K562 (cell line): ENCODE measurements around the gene MAD1L1. TPM values are rescaled to one million over a fixed set of nuclear protein-coding genes. Genes with fewer than 3 reads are reported as not detected.

Experiments used
- ARID2 ChIP-seq: fragments of 450-650 bp; IDR thresholded peaks from 2 replicates; pipeline ENCODE4 v1.6.1; 2017; ENCODE audit warnings: antibody characterized with exemption, mild to moderate bottlenecking
- ATF1 ChIP-seq, 2 experiments: fragments of 450-650 bp in 1 of 2; IDR thresholded peaks; 2 replicates each; pipeline ENCODE4 v1.6.1; 2016; ENCODE audit warnings: missing compliant biosample characterization in 1 of 2, missing genetic modification characterization in 1 of 2
- EGR1 ChIP-seq: fragments of 450-650 bp; conservative IDR thresholded peaks from 2 replicates; pipeline ENCODE4 v1.6.1; 2017; ENCODE audit warnings: mild to moderate bottlenecking
- ETV5 ChIP-seq: sonication (generic); formaldehyde crosslinking; IDR thresholded peaks from 2 replicates; pipeline ENCODE4 v1.4.0; 2020; ENCODE audit warnings: low read depth, mild to moderate bottlenecking, missing genetic modification reagents
- MAZ ChIP-seq, 2 experiments: fragments of 450-650 bp in 1 of 2; sonication (generic) in 1 of 2; formaldehyde crosslinking; IDR thresholded peaks in 1 of 2; conservative IDR thresholded peaks in 1 of 2; 2 replicates each; pipeline versions ENCODE4 v1.4.0 to v1.5.0; 2020; ENCODE audit warnings: mild to moderate bottlenecking in 1 of 2, missing genetic modification reagents in 1 of 2
- NR1H2 ChIP-seq: sonication (generic); formaldehyde crosslinking; IDR thresholded peaks from 2 replicates; pipeline ENCODE4 v1.4.0; 2020; ENCODE audit warnings: mild to moderate bottlenecking, missing genetic modification reagents
- OTX1 ChIP-seq: fragments of 450-650 bp; formaldehyde crosslinking; IDR thresholded peaks from 2 replicates; pipeline ENCODE4 v1.4.0; 2022; ENCODE audit warnings: mild to moderate bottlenecking
- POLR2B ChIP-seq: fragments of 450-650 bp; IDR thresholded peaks from 2 replicates; pipeline ENCODE4 v1.6.1; 2018; ENCODE audit warnings: low read depth; ENCODE audit not compliant: partially characterized antibody
- SMARCE1 ChIP-seq: fragments of 450-650 bp; IDR thresholded peaks from 2 replicates; pipeline ENCODE4 v1.7.1; 2016; ENCODE audit warnings: mild to moderate bottlenecking
- STAT5A ChIP-seq: IDR thresholded peaks from 2 replicates; pipeline ENCODE4 v1.6.1; 2012; ENCODE audit warnings: low read length, inconsistent platforms, borderline replicate concordance
- ZBTB1 ChIP-seq: sonication (generic); formaldehyde crosslinking; IDR thresholded peaks from 2 replicates; pipeline ENCODE4 v1.8.1; 2023; ENCODE audit warnings: missing genetic modification reagents, low read depth, mild to moderate bottlenecking, borderline replicate concordance
- ZNF184 ChIP-seq: sonication (generic); formaldehyde crosslinking; IDR thresholded peaks from 2 replicates; pipeline ENCODE4 v1.5.0; 2020; ENCODE audit warnings: missing genetic modification reagents
- ZNF24 ChIP-seq: fragments of 450-650 bp; IDR thresholded peaks from 2 replicates; pipeline ENCODE4 v1.6.1; 2016
- ZNF785 ChIP-seq: fragments of 250-450 bp; sonication (Bioruptor Pico); IDR thresholded peaks from 2 replicates; pipeline ENCODE4 v1.4.0; 2020; ENCODE audit warnings: mild to moderate bottlenecking
- polyA plus RNA-seq, 8 experiments: library from polyadenylated mRNA; depleted of rRNA in 4 of 8; stranded (reverse) in 5 of 8; unstranded in 3 of 8; fragments of >200 nt; fragmentation: Nextera tagmentation in 2 of 8; fragmentation: Illumina TruSeq in 1 of 8; extraction: Ambion mirVana in 2 of 8; extraction: Trizol in 1 of 8; gene quantifications; 2 replicates each; pipeline versions ENCODE4 v1.2.1 to v1.2.3, GENCODE V29; 2011 to 2014; ENCODE audit warnings: inconsistent platforms in 1 of 8, missing spikeins in 1 of 8
- total RNA-seq, 7 experiments: library from RNA; depleted of rRNA in 6 of 7; stranded (reverse); fragments of >200 nt in 6 of 7; fragmentation: Illumina TruSeq in 2 of 7; extraction: Trizol in 2 of 7; gene quantifications; 2 replicates each; pipeline versions ENCODE4 v1.2.1 to v1.2.3, GENCODE V29; 2011 to 2021; ENCODE audit warnings: low replicate concordance in 1 of 7
- TF ChIP-seq, protein P1 (sequence below), 3 experiments: fragments of 200-800 bp in 1 of 3; sonication (Bioruptor generic) in 1 of 3; sonication (generic) in 1 of 3; formaldehyde crosslinking in 1 of 3; IDR thresholded peaks; 2 replicates each; pipeline versions ENCODE4 v1.6.1 to v1.8.0; 2016 to 2022; ENCODE audit warnings: mild to moderate bottlenecking in 2 of 3, missing compliant biosample characterization in 2 of 3, missing genetic modification characterization in 2 of 3, missing genetic modification reagents in 1 of 3
- TF ChIP-seq, protein P2 (sequence below): sonication (generic); formaldehyde crosslinking; IDR thresholded peaks from 2 replicates; pipeline ENCODE4 v1.8.0; 2022; ENCODE audit warnings: mild to moderate bottlenecking, missing genetic modification reagents
- TF ChIP-seq, protein P3 (sequence below): fragments of 450-650 bp; IDR thresholded peaks from 2 replicates; pipeline ENCODE4 v1.6.1; 2017; ENCODE audit warnings: antibody characterized with exemption, mild to moderate bottlenecking
- TF ChIP-seq, protein P4 (sequence below), 2 experiments: IDR thresholded peaks; 2 replicates each; pipeline ENCODE4 v1.6.1; 2011; ENCODE audit warnings: borderline replicate concordance in 1 of 2, control low read depth in 1 of 2, low read depth in 1 of 2, low read length in 1 of 2, mild to moderate bottlenecking in 1 of 2, mixed read lengths in 1 of 2, moderate library complexity in 1 of 2; ENCODE audit not compliant: insufficient read depth in 1 of 2, insufficient read length in 1 of 2, poor library complexity in 1 of 2, severe bottlenecking in 1 of 2; ENCODE audit errors: extremely low read depth in 1 of 2

The MAD1L1 gene
- total and polyA plus RNA-seq, 9 of the 15 experiments (the other 6 are each of a cell fraction or from before 2014, with no cell fraction given), result 1.7 to 89.7 (median 18.0) TPM

DNA sequence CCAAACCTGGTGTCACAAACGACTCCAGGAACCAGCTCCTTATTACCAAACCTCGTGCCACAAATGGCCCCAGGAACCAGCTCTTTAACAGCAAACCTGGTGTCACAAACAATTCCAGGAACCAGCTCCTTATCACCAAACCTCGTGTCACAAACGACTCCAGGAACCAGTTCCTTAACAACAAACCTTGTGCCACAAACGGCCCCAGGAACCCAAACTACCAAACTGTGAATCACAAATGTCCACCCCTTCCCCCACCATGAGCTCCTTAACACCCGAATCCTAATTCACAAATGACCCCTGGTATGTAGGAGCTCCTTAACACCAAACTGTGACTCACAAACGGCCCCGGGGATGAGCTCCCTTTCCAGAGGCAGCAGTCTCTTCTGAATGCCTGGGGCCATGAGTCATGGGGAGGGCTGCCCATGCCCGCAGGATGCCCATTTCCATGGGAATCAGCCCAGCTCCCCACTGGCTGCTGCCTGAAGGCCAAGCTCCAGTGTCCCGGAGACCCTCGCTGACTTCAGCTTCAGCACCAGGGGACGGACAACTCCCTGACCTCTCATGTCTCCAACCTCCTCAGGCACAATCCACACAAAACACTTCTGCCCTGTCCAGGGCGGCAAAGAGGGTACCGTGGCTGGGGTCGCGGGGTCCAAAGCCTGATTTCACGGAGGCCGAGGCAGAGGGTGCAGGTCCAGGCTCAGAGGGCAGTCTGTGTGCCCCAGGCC is 349.5 kb downstream of the MAD1L1 start (continued):
- no peak for TF ChIP-seq ARID2
- TF ChIP-seq ZNF184 (CRISPR knock-in tag), result no peak
- TF ChIP-seq OTX1 (CRISPR knock-in tag), result no peak
- peak; percentile 61 for TF ChIP-seq STAT5A
- TF ChIP-seq, protein P1, sequence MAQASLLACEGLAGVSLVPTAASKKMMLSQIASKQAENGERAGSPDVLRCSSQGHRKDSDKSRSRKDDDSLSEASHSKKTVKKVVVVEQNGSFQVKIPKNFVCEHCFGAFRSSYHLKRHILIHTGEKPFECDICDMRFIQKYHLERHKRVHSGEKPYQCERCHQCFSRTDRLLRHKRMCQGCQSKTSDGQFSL (CRISPR knock-in tag; IDR thresholded peaks at IDR 0.05), result no peak
- TF ChIP-seq, protein P1 (tag; IDR thresholded peaks at IDR 0.05), result no peak
- peak; percentile 44; the same call in 1 of the 2 replicates for TF ChIP-seq SMARCE1
- no peak for TF ChIP-seq ZBTB1 (CRISPR knock-in tag)
- TF ChIP-seq ZNF785 (CRISPR knock-in tag), result no peak
- no peak for TF ChIP-seq NR1H2 (CRISPR knock-in tag)
- no peak for TF ChIP-seq EGR1
- TF ChIP-seq, protein P2, sequence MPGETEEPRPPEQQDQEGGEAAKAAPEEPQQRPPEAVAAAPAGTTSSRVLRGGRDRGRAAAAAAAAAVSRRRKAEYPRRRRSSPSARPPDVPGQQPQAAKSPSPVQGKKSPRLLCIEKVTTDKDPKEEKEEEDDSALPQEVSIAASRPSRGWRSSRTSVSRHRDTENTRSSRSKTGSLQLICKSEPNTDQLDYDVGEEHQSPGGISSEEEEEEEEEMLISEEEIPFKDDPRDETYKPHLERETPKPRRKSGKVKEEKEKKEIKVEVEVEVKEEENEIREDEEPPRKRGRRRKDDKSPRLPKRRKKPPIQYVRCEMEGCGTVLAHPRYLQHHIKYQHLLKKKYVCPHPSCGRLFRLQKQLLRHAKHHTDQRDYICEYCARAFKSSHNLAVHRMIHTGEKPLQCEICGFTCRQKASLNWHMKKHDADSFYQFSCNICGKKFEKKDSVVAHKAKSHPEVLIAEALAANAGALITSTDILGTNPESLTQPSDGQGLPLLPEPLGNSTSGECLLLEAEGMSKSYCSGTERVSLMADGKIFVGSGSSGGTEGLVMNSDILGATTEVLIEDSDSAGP (CRISPR knock-in tag), result no peak
- 0 out of 2 replicates have a peak, but pooled peaks have one; percentile 61 for TF ChIP-seq ETV5 (CRISPR knock-in tag)
- TF ChIP-seq POLR2B, result no peak
- TF ChIP-seq, protein P3, sequence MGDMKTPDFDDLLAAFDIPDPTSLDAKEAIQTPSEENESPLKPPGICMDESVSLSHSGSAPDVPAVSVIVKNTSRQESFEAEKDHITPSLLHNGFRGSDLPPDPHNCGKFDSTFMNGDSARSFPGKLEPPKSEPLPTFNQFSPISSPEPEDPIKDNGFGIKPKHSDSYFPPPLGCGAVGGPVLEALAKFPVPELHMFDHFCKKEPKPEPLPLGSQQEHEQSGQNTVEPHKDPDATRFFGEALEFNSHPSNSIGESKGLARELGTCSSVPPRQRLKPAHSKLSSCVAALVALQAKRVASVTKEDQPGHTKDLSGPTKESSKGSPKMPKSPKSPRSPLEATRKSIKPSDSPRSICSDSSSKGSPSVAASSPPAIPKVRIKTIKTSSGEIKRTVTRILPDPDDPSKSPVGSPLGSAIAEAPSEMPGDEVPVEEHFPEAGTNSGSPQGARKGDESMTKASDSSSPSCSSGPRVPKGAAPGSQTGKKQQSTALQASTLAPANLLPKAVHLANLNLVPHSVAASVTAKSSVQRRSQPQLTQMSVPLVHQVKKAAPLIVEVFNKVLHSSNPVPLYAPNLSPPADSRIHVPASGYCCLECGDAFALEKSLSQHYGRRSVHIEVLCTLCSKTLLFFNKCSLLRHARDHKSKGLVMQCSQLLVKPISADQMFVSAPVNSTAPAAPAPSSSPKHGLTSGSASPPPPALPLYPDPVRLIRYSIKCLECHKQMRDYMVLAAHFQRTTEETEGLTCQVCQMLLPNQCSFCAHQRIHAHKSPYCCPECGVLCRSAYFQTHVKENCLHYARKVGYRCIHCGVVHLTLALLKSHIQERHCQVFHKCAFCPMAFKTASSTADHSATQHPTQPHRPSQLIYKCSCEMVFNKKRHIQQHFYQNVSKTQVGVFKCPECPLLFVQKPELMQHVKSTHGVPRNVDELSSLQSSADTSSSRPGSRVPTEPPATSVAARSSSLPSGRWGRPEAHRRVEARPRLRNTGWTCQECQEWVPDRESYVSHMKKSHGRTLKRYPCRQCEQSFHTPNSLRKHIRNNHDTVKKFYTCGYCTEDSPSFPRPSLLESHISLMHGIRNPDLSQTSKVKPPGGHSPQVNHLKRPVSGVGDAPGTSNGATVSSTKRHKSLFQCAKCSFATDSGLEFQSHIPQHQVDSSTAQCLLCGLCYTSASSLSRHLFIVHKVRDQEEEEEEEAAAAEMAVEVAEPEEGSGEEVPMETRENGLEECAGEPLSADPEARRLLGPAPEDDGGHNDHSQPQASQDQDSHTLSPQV, result peak; percentile 79
- no peak for TF ChIP-seq ATF1 (CRISPR knock-in tag; IDR thresholded peaks at IDR 0.05)
- TF ChIP-seq ATF1 (tag; IDR thresholded peaks at IDR 0.05), result peak; percentile 59; the same call in 1 of the 2 replicates
- TF ChIP-seq ZNF24, result no peak
- TF ChIP-seq, protein P4, sequence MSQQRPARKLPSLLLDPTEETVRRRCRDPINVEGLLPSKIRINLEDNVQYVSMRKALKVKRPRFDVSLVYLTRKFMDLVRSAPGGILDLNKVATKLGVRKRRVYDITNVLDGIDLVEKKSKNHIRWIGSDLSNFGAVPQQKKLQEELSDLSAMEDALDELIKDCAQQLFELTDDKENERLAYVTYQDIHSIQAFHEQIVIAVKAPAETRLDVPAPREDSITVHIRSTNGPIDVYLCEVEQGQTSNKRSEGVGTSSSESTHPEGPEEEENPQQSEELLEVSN (IDR thresholded peaks at IDR 0.05; ENCODE audit: borderline replicate concordance in 1 of 2, extremely low read depth in 1 of 2, insufficient read depth in 1 of 2, insufficient read length in 1 of 2, low read depth in 1 of 2, low read length in 1 of 2, poor library complexity in 1 of 2, severe bottlenecking in 1 of 2), result peak; percentile 16 to 23
- TF ChIP-seq MAZ (CRISPR knock-in tag; conservative IDR thresholded peaks at IDR 0.05 in 1 of 2, IDR thresholded peaks at IDR 0.05 in 1 of 2), result peak; percentile 15 to 33; a peak in 1 of 4 replicates
